HepG2 (cell line): ENCODE data around the gene NAP1L1. TPM values are rescaled to one million over a fixed set of nuclear protein-coding genes. Genes with fewer than 3 reads are reported as not detected.

Source experiments
- ATAC-seq: fragments of 200-7000 bp; cut with Tn5 transposase; 3 replicates; pipeline ENCODE4 v1.9.1; 2020; ENCODE audit warnings: mild to moderate bottlenecking, moderate library complexity
- BruUV-seq: library from RNA; stranded (reverse); fragments of 400-500 nt; replicated peaks from 2 replicates; lab custom pipeline; 2021; lab: Mats Ljungman, UMichigan
- CTCF ChIA-PET: fragments of 300-600 bp; formaldehyde crosslinking; extraction: SDS; loops from one replicate; lab custom pipeline; 2021; ENCODE audit warnings: low total read pairs, inconsistent platforms, low intra/inter-chr PET ratio; lab: Yijun Ruan, JAX
- POLR2A ChIA-PET: fragments of 350-600 bp; sonication (Branson Sonifier 250); formaldehyde crosslinking; loops from one replicate; lab custom pipeline; 2020; ENCODE audit warnings: antibody characterized with exemption, inconsistent platforms; lab: Yijun Ruan, JAX
- DNase-seq: peaks from one replicate; pipeline ENCODE4 v3.0.0-alpha.2; 2015; ENCODE audit warnings: low spot score
- FAIRE-seq: peaks from 3 replicates; lab custom pipeline; 2011; peaks lifted over from hg19 to GRCh38; lab: Jason Lieb, UNC
- H2AFZ ChIP-seq: one replicate; pipeline ENCODE4 v1.6.1; 2011; ENCODE audit warnings: low read length, inconsistent platforms
- H3K27ac ChIP-seq: fragments of 300-600 bp; 3 replicates; pipeline ENCODE4 v1.8.0; 2011; ENCODE audit warnings: mixed run types, mild to moderate bottlenecking, mixed read lengths, low read length, inconsistent platforms; ENCODE audit not compliant: insufficient read depth; ENCODE audit errors: extremely low read length
- H3K27me3 ChIP-seq, 2 experiments: fragments of 200-600 bp in 1 of 2; 2 replicates in 1 of 2; 3 replicates in 1 of 2; pipeline versions ENCODE4 v1.6.0 to v1.8.0; 2011; ENCODE audit warnings: low read length in 2 of 2, mild to moderate bottlenecking in 2 of 2, moderate library complexity in 2 of 2, inconsistent platforms in 1 of 2; ENCODE audit not compliant: insufficient read depth in 2 of 2, control insufficient read depth in 1 of 2
- H3K36me3 ChIP-seq, 2 experiments: fragments of 200-600 bp in 1 of 2; replicated peaks in 1 of 2; 2 replicates in 1 of 2; 3 replicates in 1 of 2; pipeline versions ENCODE4 v1.5.1 to v1.8.0; 2011; ENCODE audit warnings: low read length in 2 of 2, inconsistent platforms in 1 of 2; ENCODE audit not compliant: insufficient read depth in 2 of 2, control insufficient read depth in 1 of 2
- H3K4me1 ChIP-seq: 2 replicates; pipeline ENCODE4 v1.5.1; 2012; ENCODE audit warnings: low read length, inconsistent platforms; ENCODE audit not compliant: insufficient read depth
- H3K4me2 ChIP-seq: 2 replicates; pipeline ENCODE4 v1.6.0; 2011; ENCODE audit warnings: low read depth, low read length, inconsistent platforms
- H3K4me3 ChIP-seq, 3 experiments: fragments of 200-600 bp in 1 of 3; sonication (generic), shearing (Covaris generic) in 1 of 3; replicated peaks in 1 of 3; 2 replicates each; pipeline ENCODE4 v1.5.1; 2011 to 2016; ENCODE audit warnings: low read length in 3 of 3, inconsistent platforms in 2 of 3, low read depth in 2 of 3, mild to moderate bottlenecking in 2 of 3, control low read depth in 1 of 3, mixed read lengths in 1 of 3; ENCODE audit not compliant: insufficient read depth in 1 of 3
- H3K79me2 ChIP-seq: one replicate; pipeline ENCODE4 v1.6.1; 2011; ENCODE audit warnings: low read length, inconsistent platforms; ENCODE audit not compliant: insufficient read depth
- H3K9ac ChIP-seq: 2 replicates; pipeline ENCODE4 v1.6.0; 2011; ENCODE audit warnings: mild to moderate bottlenecking, low read depth, low read length, inconsistent platforms; ENCODE audit not compliant: insufficient read depth
- H3K9me3 ChIP-seq: 2 replicates; pipeline ENCODE4 v1.5.1; 2012; ENCODE audit warnings: mild to moderate bottlenecking, low read length
- H4K20me1 ChIP-seq: 2 replicates; pipeline ENCODE4 v1.6.0; 2011; ENCODE audit warnings: inconsistent platforms, mild to moderate bottlenecking, low read length, moderate library complexity; ENCODE audit not compliant: insufficient read depth
- BCLAF1 ChIP-seq: fragments of 450-650 bp; IDR thresholded peaks from 2 replicates; pipeline ENCODE4 v1.6.1; 2017; ENCODE audit warnings: mild to moderate bottlenecking
- FOXC1 ChIP-seq: sonication (generic); formaldehyde crosslinking; IDR thresholded peaks from 2 replicates; pipeline ENCODE4 v1.8.0; 2022; ENCODE audit warnings: mild to moderate bottlenecking, missing genetic modification reagents, borderline replicate concordance
- GRHL1 ChIP-seq: sonication (generic); formaldehyde crosslinking; conservative IDR thresholded peaks from 2 replicates; pipeline ENCODE4 v1.8.0; 2022; ENCODE audit warnings: missing genetic modification reagents
- NR2F2 ChIP-seq: IDR thresholded peaks from 2 replicates; pipeline ENCODE4 v1.6.1; 2012; ENCODE audit warnings: low read depth, inconsistent platforms, borderline replicate concordance
- POLR2AphosphoS2 ChIP-seq: IDR thresholded peaks from 2 replicates; pipeline ENCODE4 v1.6.1; 2011; ENCODE audit warnings: low read depth, low read length, improper control_type of control experiment
- RFX1 ChIP-seq: fragments of 450-650 bp; IDR thresholded peaks from 2 replicates; pipeline ENCODE4 v1.6.1; 2017
- SNAI1 ChIP-seq: sonication (generic); formaldehyde crosslinking; IDR thresholded peaks from 2 replicates; pipeline ENCODE4 v1.5.0; 2020; ENCODE audit warnings: mild to moderate bottlenecking, missing genetic modification reagents, borderline replicate concordance
- U2AF1 ChIP-seq: fragments of 200-400 bp; formaldehyde crosslinking; optimal IDR thresholded peaks from 2 replicates; pipeline ENCODE3; 2017; ENCODE audit warnings: mild to moderate bottlenecking, low read depth, low read length
- ZBTB14 ChIP-seq: sonication (generic); formaldehyde crosslinking; IDR thresholded peaks from 2 replicates; pipeline ENCODE4 v1.4.0; 2020; ENCODE audit warnings: missing genetic modification reagents
- ZNF10 ChIP-seq: sonication (generic); formaldehyde crosslinking; IDR thresholded peaks from 2 replicates; pipeline ENCODE4 v1.4.0; 2020; ENCODE audit warnings: mild to moderate bottlenecking, low read depth, missing genetic modification reagents, borderline replicate concordance
- ZNF496 ChIP-seq: sonication (generic); formaldehyde crosslinking; IDR thresholded peaks from 2 replicates; pipeline ENCODE4 v1.8.1; 2023; ENCODE audit warnings: mild to moderate bottlenecking, moderate library complexity, missing genetic modification reagents; ENCODE audit not compliant: insufficient replicate concordance
- ZNF660 ChIP-seq: sonication (generic); formaldehyde crosslinking; IDR thresholded peaks from 2 replicates; pipeline ENCODE4 v1.5.1; 2020; ENCODE audit warnings: mild to moderate bottlenecking, low read depth, missing genetic modification reagents, borderline replicate concordance
- ZNF674 ChIP-seq: sonication (generic); formaldehyde crosslinking; IDR thresholded peaks from 2 replicates; pipeline ENCODE4 v1.5.0; 2020; ENCODE audit warnings: low read depth, mild to moderate bottlenecking, missing genetic modification reagents
- ZNF777 ChIP-seq: sonication (generic); formaldehyde crosslinking; IDR thresholded peaks from 2 replicates; pipeline ENCODE4 v1.4.0; 2020; ENCODE audit warnings: missing genetic modification reagents
- WGBS: methylation state at CpG from one replicate; pipeline ENCODE4 v1.1.6; 2017; ENCODE audit warnings: low lambda C conversion rate; 5-methylcytosine and 5-hydroxymethylcytosine counted together
- in situ Hi-C: cut with HindIII; loops from 2 replicates; pipeline ENCODE4 v1.10.0; 2017; ENCODE audit warnings: low pct_unique_long_range_greater_than_20kb; ENCODE audit not compliant: extremely low pct_ligation_motif_present
- intact Hi-C: fragments of 100-400 bp; cut with micrococcal nuclease; formaldehyde crosslinking; loops from one replicate; pipeline ENCODE4 v1.10.0; 2022; ENCODE audit not compliant: unreplicated experiment
- polyA plus RNA-seq, 8 experiments: library from polyadenylated mRNA; depleted of rRNA in 3 of 8; stranded (reverse) in 7 of 8; unstranded in 1 of 8; fragments of >200 nt; fragmentation: Illumina TruSeq in 4 of 8; extraction: Trizol in 4 of 8; gene quantifications; 2 replicates each; pipeline versions ENCODE4 v1.2.1 to v1.2.3, GENCODE V29; 2011 to 2016; ENCODE audit warnings: low read depth in 4 of 8, missing spikeins in 1 of 8, mixed read lengths in 1 of 8; ENCODE audit not compliant: insufficient read depth in 1 of 8
- total RNA-seq, 5 experiments: library from RNA; depleted of rRNA; stranded (reverse); fragments of >200 nt; fragmentation: Illumina TruSeq; extraction: Trizol; gene quantifications; 2 replicates each; pipeline ENCODE4 v1.2.3, GENCODE V29; 2016; ENCODE audit warnings: low read depth in 1 of 5
- TF ChIP-seq, protein P1 (sequence below): IDR thresholded peaks from 2 replicates; pipeline ENCODE4 v1.6.1; 2016

Gene NAP1L1
- total and polyA plus RNA-seq, 2 of the 13 experiments (the other 11 are each of a cell fraction or from before 2014, with no cell fraction given), result 207 to 309 TPM

DNA sequence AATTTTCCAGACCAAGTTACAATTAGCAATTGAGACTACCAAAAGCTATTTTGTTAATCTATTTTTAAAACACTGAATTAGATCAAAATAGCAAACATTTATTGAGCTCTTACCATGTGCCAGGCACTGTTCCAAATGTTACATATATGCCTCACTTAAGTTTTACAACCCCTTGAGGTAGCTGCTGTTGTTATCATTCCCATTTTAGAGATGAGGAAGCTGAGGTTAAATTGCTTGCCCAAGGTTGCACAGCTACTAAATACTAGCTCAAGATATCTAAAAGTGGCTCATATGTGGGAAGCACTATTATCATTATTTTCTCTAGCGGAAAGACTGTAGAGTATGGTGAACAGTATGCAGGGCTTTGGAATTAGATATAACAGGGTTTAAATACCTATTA lies 19.5 kb upstream of the NAP1L1 start:
- no peak for ATAC-seq
- 45% methylated on average over 1 of the region's 1 CpG for WGBS
- H3K27ac ChIP-seq, result no peak overlapping the region
- ChIA-PET POLR2A (no interaction called here), CTCF (no interaction called here)
- no peak overlapping the region for H2AFZ ChIP-seq
- no peak for FAIRE-seq
- H3K27me3 ChIP-seq, result peaks cover 0 to 5% of the 10 kb centered on the region in 2 experiments; a peak in 1 of 5 replicates
- intact Hi-C loops (no loop called here), in situ Hi-C loops (no loop called here)
- no peak overlapping the region for H3K4me2 ChIP-seq
- H4K20me1 ChIP-seq, result no peaks in the 10 kb centered on the region
- DNase-seq, result no peak
- BruUV-seq, result no TSS peak
- TF ChIP-seq NR2F2 (no peak), U2AF1 (no peak), BCLAF1 (no peak), ZNF496 (CRISPR knock-in tag) (no peak), RFX1 (no peak), ZNF674 (no peak), POLR2AphosphoS2 (no peak), GRHL1 (CRISPR knock-in tag) (no peak), FOXC1 (CRISPR knock-in tag) (no peak), ZNF777 (no peak), ZNF660 (CRISPR knock-in tag) (no peak), SNAI1 (CRISPR knock-in tag) (no peak), ZNF10 (no peak), ZBTB14 (CRISPR knock-in tag) (no peak)
- TF ChIP-seq, protein P1, sequence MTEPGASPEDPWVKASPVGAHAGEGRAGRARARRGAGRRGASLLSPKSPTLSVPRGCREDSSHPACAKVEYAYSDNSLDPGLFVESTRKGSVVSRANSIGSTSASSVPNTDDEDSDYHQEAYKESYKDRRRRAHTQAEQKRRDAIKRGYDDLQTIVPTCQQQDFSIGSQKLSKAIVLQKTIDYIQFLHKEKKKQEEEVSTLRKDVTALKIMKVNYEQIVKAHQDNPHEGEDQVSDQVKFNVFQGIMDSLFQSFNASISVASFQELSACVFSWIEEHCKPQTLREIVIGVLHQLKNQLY, result no peak
- H3K4me3 ChIP-seq, result no peak overlapping the region
- no peaks in the 10 kb centered on the region for H3K4me1 ChIP-seq
- no peaks in the 10 kb centered on the region for H3K36me3 ChIP-seq
- H3K9ac ChIP-seq, result no peak overlapping the region
- no peaks in the 10 kb centered on the region for H3K79me2 ChIP-seq
- H3K9me3 ChIP-seq, result no peaks in the 10 kb centered on the region
